Cardiac muscle cell (in vitro differentiated cells and primary cell): ENCODE data around the gene LNPK. TPM values are rescaled to one million over a fixed set of nuclear protein-coding genes. Genes with fewer than 3 reads are reported as not detected.

Experiments
- DNase-seq, 2 donors: peaks; one replicate each; pipeline versions ENCODE4 v3.0.0 to v3.0.0-alpha.2; 2010 to 2017; ENCODE audit warnings: low read depth in 1 of 2, low spot score in 1 of 2
- H3K27ac ChIP-seq: fragments of 200-600 bp; sonication (generic); 2 replicates; pipeline ENCODE4 v1.5.1; 2016
- H3K27me3 ChIP-seq: fragments of 200-600 bp; sonication (generic); 2 replicates; pipeline ENCODE4 v1.6.0; 2016; ENCODE audit warnings: control low read depth
- H3K36me3 ChIP-seq: fragments of 200-600 bp; sonication (generic); 2 replicates; pipeline ENCODE4 v1.5.1; 2016; ENCODE audit warnings: control low read depth
- H3K4me1 ChIP-seq: fragments of 200-600 bp; sonication (generic); 2 replicates; pipeline ENCODE4 v1.8.1; 2017; ENCODE audit warnings: low read depth, mild to moderate bottlenecking, mixed run types
- H3K4me3 ChIP-seq: fragments of 200-600 bp; sonication (generic); 2 replicates; pipeline ENCODE4 v1.5.1; 2016; ENCODE audit warnings: mild to moderate bottlenecking
- H3K9me3 ChIP-seq: fragments of 200-600 bp; sonication (generic); 2 replicates; pipeline ENCODE4 v1.5.1; 2017; ENCODE audit warnings: low read depth, mild to moderate bottlenecking, control low read depth
- polyA plus RNA-seq: library from polyadenylated mRNA; unstranded; fragments of >200 nt; fragmentation: Nextera tagmentation; extraction: Ambion mirVana; gene quantifications from 2 replicates; pipeline ENCODE4 v1.2.1, GENCODE V29; 2016
- total RNA-seq: library from RNA; depleted of rRNA; stranded (reverse); fragments of >200 nt; gene quantifications from 2 replicates; pipeline ENCODE4 v1.2.3, GENCODE V29; 2016
- TF ChIP-seq, protein P1 (sequence below): IDR thresholded peaks from 2 replicates; pipeline ENCODE4 v1.5.1; 2012; ENCODE audit warnings: low read depth, mild to moderate bottlenecking, low read length

Gene LNPK
- total and polyA plus RNA-seq, 2 experiments from 2014 or later = 34.5 to 35.0 TPM

DNA sequence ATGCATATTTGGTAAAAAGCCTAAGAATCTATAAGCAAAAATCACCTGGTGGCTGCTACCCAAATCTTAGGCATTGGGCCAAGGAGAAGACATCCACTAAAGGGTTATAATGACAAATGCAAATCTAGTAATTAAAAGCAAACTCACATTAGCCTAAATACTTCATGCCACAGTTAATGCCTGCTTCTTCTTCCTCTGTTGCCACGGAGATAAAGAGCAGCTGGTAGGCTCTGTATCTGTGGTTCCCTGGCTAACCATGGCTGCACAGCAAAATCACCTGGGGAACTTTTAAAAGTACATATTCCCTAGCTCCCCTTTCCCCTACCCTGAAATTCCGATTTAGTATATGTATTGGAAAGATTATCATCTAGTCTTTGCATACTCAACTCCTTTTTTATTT, 114.3 kb downstream of the LNPK start:
- Histone ChIP-seq H3K4me1 (peaks cover 5% of the 10 kb centered on the region), H3K27ac (no peak overlapping the region), H3K4me3 (no peak overlapping the region), H3K36me3 (no peaks in the 10 kb centered on the region), H3K9me3 (no peaks in the 10 kb centered on the region), H3K27me3 (no peaks in the 10 kb centered on the region)
- TF ChIP-seq, protein P1, sequence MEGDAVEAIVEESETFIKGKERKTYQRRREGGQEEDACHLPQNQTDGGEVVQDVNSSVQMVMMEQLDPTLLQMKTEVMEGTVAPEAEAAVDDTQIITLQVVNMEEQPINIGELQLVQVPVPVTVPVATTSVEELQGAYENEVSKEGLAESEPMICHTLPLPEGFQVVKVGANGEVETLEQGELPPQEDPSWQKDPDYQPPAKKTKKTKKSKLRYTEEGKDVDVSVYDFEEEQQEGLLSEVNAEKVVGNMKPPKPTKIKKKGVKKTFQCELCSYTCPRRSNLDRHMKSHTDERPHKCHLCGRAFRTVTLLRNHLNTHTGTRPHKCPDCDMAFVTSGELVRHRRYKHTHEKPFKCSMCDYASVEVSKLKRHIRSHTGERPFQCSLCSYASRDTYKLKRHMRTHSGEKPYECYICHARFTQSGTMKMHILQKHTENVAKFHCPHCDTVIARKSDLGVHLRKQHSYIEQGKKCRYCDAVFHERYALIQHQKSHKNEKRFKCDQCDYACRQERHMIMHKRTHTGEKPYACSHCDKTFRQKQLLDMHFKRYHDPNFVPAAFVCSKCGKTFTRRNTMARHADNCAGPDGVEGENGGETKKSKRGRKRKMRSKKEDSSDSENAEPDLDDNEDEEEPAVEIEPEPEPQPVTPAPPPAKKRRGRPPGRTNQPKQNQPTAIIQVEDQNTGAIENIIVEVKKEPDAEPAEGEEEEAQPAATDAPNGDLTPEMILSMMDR = no peak
- DNase-seq = no peak

DNA sequence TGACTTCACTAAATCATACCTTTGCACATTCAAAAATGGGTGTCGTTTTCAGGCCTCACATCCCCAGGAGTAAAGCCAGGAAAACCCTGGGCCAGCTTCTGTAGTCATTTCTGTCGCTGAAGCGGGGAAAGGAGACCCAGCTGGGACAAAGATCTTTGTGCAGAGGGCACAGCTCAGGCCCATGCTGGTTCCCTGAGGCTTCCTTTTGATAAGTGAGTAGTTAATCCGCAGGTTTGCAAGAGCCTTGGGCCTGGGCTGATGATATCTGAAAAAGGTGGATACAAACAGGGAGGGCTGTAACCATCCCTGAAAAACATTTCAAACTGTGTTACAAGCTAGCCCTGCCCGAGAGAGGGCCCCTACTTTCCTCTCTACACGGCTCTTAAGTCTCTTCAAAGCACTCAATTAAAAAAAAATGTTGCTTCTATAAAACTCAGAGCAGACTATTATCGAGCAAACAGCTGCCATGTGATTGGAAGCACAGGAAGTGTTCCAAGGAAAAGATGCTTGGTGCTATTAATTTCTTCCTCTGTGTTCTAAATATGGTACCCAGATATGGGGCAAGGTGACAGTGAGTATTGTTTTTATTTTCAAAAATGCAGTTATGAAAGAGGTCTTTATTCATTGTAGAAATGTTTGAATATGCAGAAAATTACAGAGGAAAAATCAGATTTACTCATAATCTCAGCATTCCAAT, 117.2 kb downstream of the LNPK start:
- no peak overlapping the region for H3K4me3 ChIP-seq
- DNase-seq = no peak
- H3K27ac ChIP-seq = no peak overlapping the region
- TF ChIP-seq, protein P1 = no peak
- no peaks in the 10 kb centered on the region for H3K36me3 ChIP-seq
- peaks cover 5% of the 10 kb centered on the region for H3K4me1 ChIP-seq
- no peaks in the 10 kb centered on the region for H3K9me3 ChIP-seq
- no peaks in the 10 kb centered on the region for H3K27me3 ChIP-seq

DNA sequence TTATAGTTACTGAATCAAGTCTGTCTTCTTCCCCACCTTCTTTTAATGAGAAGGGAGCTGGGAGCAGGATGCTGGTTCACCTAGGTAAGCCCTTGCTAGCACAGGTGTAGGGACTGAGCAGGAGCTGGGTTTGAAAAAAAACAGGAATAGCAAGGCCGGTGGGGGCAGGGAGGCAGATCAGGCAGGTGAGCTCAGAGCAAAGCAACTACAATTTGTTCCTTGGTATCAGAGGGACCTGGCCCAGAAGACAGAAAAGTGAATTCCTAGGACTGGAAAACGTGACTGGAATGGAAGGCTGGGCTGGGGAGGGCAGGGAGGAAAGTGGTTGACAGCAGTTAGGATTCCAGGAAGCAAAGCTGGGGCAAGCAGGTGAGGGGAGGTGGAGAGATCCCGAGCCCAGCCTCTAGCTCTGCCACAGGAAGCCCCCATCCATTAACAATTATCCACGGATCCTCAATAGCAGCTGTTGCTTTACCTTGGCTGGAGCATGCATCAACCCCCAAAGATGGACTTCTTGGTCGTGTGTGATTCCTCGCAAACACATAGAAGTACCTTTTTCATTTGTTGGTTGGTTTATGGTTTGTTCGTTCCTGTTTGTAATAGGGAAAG, 118.4 kb downstream of the LNPK start:
- TF ChIP-seq, protein P1 = no peak
- no peak overlapping the region for H3K4me3 ChIP-seq
- H3K36me3 ChIP-seq = no peaks in the 10 kb centered on the region
- H3K9me3 ChIP-seq = no peaks in the 10 kb centered on the region
- H3K27me3 ChIP-seq = no peaks in the 10 kb centered on the region
- H3K4me1 ChIP-seq = peaks cover 5% of the 10 kb centered on the region
- no peak for DNase-seq
- no peak overlapping the region for H3K27ac ChIP-seq

GRCh38 chr2:175879679-175880078, 122.4 kb downstream of the LNPK start:
- Histone ChIP-seq H3K27me3 (peaks cover 3% of the 10 kb centered on the region), H3K9me3 (no peaks in the 10 kb centered on the region), H3K4me1 (peaks cover under 1% of the 10 kb centered on the region), H3K27ac (no peak overlapping the region), H3K4me3 (no peak overlapping the region), H3K36me3 (no peaks in the 10 kb centered on the region)
- TF ChIP-seq, protein P1 = no peak
- DNase-seq = no peak

DNA sequence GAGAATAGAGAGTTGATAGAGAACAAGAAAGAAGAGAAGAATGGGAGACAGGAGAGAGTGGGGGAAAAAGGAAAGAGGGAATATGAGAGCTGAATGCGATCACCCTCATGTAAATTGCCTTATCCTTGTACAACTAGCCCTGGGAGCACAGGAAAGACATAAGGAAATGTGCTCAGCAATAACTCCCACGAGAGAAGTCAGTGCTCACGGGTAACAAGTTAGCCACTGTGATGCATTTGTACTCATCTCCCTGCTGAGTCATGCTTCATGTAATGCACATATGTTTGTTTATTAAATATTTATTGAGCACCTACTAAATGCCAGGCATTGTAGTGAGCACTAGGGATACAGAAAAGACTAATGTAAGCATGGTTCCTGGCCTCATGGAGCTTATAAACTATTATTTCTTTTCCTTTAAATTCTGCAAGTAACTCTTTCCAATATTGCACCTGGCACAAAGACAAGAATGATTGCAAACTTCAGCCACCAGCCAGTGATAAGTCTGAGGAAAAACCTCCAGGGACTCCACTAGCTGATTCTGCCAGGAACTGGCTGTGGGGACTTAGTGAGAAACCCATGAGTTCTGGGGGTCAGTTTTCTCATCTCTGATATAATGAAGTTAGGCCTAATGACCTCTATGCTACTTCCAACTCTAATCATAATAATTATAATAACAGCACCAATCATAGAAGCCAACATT, 124.1 kb downstream of the LNPK start:
- Histone ChIP-seq H3K4me1 (no peaks in the 10 kb centered on the region), H3K9me3 (no peaks in the 10 kb centered on the region), H3K27me3 (peaks cover 3% of the 10 kb centered on the region), H3K4me3 (no peak overlapping the region), H3K36me3 (no peaks in the 10 kb centered on the region), H3K27ac (no peak overlapping the region)
- TF ChIP-seq, protein P1 = no peak
- peak in 1 of 2 donors; percentile 5 for DNase-seq
